ENCODE measurements around the gene KIRREL1.

DNA sequence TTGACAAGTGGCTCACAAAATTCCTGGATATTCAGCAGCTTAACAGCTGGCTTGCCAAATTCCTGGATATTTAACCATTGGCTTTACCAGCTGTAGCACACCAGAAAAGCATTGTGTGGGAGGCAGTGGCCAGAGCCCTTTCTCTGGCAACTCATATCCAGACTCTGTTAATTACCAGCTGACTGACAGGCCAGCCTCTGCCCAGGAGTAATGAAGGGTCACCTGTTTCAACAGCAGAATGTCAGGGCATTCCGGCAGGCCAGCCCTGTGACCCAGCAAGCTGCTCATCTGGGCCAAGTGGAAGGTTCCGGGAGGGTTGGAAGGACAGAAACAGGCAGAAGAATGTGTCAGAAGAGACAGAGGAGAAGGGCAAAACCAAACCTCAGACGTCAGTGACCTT is 35.2 kb upstream of the KIRREL1 start:
- peak; percentile 15 for TF ChIP-seq EZH2 (IDR thresholded peaks at IDR 0.05; ENCODE audit: low read length, missing control alignments)
- TF ChIP-seq, protein P1, sequence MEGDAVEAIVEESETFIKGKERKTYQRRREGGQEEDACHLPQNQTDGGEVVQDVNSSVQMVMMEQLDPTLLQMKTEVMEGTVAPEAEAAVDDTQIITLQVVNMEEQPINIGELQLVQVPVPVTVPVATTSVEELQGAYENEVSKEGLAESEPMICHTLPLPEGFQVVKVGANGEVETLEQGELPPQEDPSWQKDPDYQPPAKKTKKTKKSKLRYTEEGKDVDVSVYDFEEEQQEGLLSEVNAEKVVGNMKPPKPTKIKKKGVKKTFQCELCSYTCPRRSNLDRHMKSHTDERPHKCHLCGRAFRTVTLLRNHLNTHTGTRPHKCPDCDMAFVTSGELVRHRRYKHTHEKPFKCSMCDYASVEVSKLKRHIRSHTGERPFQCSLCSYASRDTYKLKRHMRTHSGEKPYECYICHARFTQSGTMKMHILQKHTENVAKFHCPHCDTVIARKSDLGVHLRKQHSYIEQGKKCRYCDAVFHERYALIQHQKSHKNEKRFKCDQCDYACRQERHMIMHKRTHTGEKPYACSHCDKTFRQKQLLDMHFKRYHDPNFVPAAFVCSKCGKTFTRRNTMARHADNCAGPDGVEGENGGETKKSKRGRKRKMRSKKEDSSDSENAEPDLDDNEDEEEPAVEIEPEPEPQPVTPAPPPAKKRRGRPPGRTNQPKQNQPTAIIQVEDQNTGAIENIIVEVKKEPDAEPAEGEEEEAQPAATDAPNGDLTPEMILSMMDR (conservative IDR thresholded peaks at IDR 0.05 in 1 of 2, IDR thresholded peaks at IDR 0.05 in 1 of 2; ENCODE audit: low read depth in 1 of 2, low read length in 2 of 2), result no peak

Measured in fibroblast of lung (primary cell).